ENCODE measurements around the gene REEP6.
A peak's percentile ranks its signal among the peaks of the same experiment; 100 is the strongest.

Gene REEP6

GRCh38 chr19:1457031-1457739 is 33.8 kb upstream of the REEP6 start:
- no peak for DNase-seq

GRCh38 chr19:1457892-1458291 is 33.1 kb upstream of the REEP6 start:
- DNase-seq = no peak

GRCh38 chr19:1459479-1459878 is 31.5 kb upstream of the REEP6 start:
- DNase-seq = no peak

DNA sequence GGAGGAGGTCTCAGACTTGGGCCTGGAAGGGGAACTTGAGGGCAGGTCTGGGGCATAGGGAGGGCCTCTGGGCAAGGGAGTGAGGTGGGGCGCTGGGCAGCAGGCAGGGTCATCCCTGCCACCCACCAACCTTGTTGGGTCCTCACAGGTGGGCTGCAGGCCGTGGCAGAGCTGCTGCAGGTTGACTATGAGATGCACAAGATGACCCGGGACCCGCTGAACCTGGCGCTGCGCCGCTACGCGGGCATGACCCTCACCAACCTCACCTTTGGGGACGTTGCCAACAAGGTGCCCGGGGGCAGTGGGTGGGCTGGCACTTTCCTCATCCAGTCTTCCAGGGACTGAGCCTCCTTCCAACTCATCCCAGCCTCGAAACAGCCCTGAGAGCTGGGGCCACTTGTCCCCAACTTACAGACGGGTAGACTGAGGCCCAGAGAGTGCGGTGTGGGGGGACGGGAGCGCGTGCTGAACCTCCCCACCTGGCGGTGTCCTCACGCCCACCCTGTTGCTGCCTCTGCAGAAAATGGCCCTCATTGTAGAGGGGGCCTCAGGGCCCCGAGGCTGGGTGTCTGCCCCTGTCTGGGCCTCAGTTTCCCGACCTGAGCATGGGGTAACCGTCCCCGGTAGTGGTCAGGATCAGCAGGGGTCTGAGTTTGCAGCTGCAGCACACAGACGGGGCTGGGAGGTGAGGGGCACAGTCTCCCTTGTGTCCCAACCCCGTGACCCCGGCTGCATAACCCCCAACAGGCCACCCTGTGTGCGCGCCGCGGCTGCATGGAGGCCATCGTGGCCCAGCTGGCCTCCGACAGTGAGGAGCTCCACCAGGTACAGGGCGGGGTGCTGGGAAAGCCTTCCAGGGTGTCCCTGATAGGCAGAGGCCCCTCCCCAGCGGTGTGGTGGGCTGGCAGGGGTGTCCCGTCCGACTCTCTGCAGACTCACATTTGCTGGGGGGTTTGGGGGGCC is 30.7 kb upstream of the REEP6 start:
- DNase-seq = no peak

DNA sequence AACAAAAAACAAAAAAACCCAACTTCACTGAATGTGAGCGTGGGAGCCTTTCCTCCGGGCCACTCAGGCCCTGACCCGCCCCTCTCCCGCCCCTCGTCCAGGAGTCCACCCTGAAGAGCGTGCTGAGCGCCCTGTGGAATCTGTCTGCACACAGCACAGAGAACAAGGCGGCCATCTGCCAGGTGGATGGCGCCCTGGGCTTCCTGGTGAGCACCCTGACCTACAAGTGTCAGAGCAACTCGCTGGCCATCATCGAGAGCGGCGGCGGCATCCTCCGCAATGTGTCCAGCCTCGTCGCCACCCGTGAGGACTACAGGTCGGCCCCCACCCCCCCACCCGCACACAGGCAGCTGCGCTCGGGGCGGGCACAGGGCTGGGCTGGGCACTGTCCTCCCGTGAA is 29.1 kb upstream of the REEP6 start:
- no peak for DNase-seq

DNA sequence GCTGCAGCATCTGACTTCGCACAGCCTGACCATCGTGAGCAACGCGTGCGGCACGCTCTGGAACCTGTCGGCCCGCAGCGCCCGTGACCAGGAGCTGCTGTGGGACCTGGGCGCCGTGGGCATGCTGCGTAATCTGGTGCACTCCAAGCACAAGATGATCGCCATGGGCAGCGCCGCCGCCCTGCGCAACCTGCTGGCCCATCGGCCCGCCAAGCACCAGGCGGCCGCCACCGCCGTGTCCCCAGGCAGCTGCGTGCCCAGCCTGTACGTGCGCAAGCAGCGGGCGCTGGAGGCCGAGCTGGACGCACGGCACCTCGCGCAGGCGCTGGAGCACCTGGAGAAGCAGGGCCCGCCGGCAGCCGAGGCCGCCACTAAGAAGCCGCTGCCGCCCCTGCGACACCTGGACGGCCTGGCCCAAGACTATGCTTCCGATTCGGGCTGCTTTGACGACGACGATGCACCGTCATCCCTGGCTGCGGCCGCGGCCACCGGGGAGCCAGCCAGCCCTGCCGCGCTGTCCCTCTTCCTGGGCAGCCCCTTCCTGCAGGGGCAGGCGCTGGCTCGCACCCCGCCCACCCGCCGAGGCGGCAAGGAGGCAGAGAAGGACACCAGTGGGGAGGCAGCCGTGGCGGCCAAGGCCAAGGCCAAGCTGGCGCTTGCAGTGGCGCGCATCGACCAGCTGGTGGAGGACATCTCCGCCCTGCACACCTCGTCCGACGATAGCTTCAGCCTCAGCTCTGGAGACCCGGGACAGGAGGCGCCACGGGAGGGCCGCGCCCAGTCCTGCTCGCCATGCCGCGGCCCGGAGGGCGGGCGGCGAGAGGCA is 25.6 kb upstream of the REEP6 start:
- DNase-seq = peak; percentile 46

DNA sequence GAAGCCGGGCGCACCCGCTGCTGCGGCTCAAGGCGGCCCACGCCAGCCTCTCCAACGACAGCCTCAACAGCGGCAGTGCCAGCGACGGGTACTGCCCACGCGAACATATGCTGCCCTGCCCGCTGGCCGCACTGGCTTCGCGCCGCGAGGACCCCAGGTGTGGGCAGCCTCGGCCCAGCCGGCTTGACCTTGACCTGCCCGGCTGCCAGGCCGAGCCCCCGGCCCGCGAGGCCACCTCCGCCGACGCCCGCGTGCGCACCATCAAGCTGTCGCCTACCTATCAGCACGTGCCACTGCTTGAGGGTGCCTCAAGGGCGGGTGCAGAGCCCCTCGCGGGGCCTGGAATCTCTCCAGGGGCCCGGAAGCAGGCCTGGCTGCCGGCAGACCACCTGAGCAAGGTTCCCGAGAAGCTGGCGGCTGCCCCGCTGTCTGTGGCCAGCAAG is 24.9 kb upstream of the REEP6 start:
- no peak for DNase-seq

GRCh38 chr19:1466461-1467214 is 24.3 kb upstream of the REEP6 start:
- DNase-seq = no peak

DNA sequence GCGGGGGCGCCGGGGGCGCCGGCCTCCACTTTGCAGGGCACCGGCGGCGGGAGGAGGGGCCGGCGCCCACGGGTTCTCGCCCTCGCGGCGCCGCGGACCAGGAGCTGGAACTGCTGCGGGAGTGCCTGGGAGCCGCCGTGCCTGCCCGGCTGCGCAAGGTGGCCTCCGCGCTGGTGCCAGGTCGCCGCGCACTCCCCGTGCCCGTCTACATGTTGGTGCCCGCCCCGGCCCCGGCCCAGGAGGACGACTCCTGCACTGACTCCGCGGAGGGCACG is 23.8 kb upstream of the REEP6 start:
- no peak for DNase-seq

GRCh38 chr19:1467490-1468273 is 23.3 kb upstream of the REEP6 start:
- no peak for DNase-seq

GRCh38 chr19:1468274-1468820 is 22.6 kb upstream of the REEP6 start:
- DNase-seq = no peak

DNA sequence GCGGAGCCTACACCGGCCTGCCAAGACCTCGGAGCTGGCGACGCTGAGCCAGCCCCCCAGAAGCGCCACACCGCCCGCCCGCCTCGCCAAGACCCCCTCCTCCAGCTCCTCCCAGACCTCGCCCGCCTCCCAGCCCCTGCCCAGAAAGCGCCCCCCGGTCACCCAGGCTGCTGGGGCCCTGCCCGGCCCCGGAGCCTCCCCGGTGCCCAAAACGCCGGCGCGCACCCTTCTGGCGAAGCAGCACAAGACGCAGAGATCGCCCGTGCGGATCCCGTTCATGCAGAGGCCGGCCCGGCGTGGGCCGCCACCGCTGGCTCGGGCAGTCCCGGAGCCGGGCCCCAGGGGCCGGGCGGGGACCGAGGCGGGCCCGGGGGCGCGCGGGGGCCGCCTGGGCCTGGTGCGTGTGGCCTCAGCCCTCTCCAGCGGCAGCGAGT is 22.1 kb upstream of the REEP6 start:
- peak; percentile 46 for DNase-seq

GRCh38 chr19:1469255-1470054 is 21.5 kb upstream of the REEP6 start:
- no peak for DNase-seq

- DNase-seq = no peak
Measured at GRCh38 chr19:1470055-1470304, 21.0 kb upstream of the REEP6 start.

- peak; percentile 81 for DNase-seq
Measured at GRCh38 chr19:1470305-1471009, 20.5 kb upstream of the REEP6 start.

GRCh38 chr19:1471010-1471514 is 19.9 kb upstream of the REEP6 start:
- no peak for DNase-seq

DNA sequence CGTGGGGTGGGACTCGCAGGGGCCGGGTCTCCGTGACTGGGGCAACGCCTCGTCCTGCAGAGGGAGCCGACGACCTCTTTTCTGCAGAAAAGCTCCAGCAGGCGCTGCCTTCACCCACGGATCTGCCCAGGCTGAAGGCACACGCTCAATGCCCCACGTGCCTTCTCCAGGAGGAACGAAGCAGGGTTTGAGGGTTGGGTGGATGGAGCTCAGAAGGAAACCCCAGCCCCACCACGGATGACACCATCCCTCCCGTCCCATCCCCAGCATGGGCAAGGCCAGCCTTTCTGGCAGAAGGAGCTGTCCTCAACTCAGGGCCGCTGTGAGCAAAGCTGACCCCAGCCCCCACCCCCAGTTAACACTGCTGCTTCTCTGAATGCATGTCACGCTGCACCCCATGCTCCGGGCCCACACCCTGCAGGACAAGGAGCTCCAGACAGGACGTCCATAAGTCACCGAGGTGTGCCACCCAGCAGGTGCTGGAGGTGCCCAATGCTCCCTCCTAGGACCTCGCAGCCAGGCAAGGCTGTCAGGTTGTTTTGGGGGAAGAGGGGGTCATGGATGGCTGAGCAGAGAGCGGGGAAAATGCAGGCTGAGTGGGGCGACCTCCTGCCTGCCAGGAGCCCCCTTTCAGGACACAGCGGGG is 19.3 kb upstream of the REEP6 start:
- peak; percentile 34 for DNase-seq

GRCh38 chr19:1472231-1473084 is 18.5 kb upstream of the REEP6 start:
- no peak for DNase-seq

All from activated naive CD4-positive, alpha-beta T cell treated with Interleukin-2 at 50 U/mL for 16 hours (primary cell).